Vagina (tissue), 2 donors: ENCODE measurements around the gene SMYD1.

Experiments used
- CTCF ChIP-seq, 3 experiments: fragments of 450-650 bp in 2 of 3; fragments of 200-600 bp in 1 of 3; sonication (generic) in 1 of 3; IDR thresholded peaks; one replicate each; pipeline ENCODE4 v1.5.1; 2017 to 2019; ENCODE audit warnings: antibody characterized with exemption in 3 of 3, mild to moderate bottlenecking in 2 of 3, moderate library complexity in 2 of 3
- POLR2A ChIP-seq, 2 donors: fragments of 450-650 bp; IDR thresholded peaks; one replicate each; pipeline ENCODE4 v1.6.1; 2017; ENCODE audit warnings: antibody characterized with exemption in 2 of 2, mild to moderate bottlenecking in 2 of 2, moderate library complexity in 2 of 2
- POLR2AphosphoS5 ChIP-seq, 2 donors: sonication (generic); formaldehyde crosslinking; IDR thresholded peaks; one replicate each; pipeline ENCODE4 v1.9.0; 2017; ENCODE audit warnings: antibody characterized with exemption in 2 of 2, mild to moderate bottlenecking in 2 of 2, low read depth in 1 of 2; ENCODE audit not compliant: insufficient read depth in 1 of 2

- no peak for TF ChIP-seq CTCF (IDR thresholded peaks at IDR 0.05)
- no peak for TF ChIP-seq POLR2A (IDR thresholded peaks at IDR 0.05)
- no peak for TF ChIP-seq POLR2AphosphoS5 (IDR thresholded peaks at IDR 0.05; ENCODE audit: insufficient read depth in 1 of 2, low read depth in 1 of 2)
Measured at GRCh38 chr2:88115825-88116518, 48.3 kb downstream of the SMYD1 start.
